ENCODE measurements around the gene CCDC184. TPM values are rescaled to one million over a fixed set of nuclear protein-coding genes. Genes with fewer than 3 reads are reported as not detected.

The CCDC184 gene
- total RNA-seq, 1 donor from 2014 or later, result 0.47 TPM

DNA sequence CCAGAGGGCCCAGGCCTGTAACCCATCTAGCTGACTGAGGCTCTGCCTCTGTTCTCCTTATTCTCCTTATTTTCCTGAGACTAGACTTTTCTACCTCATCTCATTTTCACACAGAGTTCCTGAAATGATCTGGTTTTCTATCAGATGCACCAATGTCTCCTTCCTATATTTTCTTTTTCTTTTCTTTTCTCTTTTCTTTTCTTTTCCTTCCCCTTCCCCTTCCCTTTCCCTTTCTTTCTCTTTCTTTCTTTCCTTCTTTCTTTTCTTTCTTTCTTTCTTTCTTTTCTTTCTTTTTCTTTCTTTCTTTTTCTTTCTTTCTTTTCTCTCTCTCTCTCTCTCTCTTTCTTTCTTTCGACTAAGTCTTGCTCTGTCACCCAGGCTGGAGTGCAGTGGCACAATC is 3.0 kb upstream of the CCDC184 start:
- Mint-ChIP-seq H3K9me3 (ENCODE audit: low read depth) (no peaks in the 10 kb centered on the region), H3K36me3 (ENCODE audit: low read depth) (no peaks in the 10 kb centered on the region), H3K4me1 (ENCODE audit: low read depth) (peaks cover 24% of the 10 kb centered on the region), H3K27ac (ENCODE audit: unreplicated experiment) (no peak overlapping the region), H3K4me3 (ENCODE audit: unreplicated experiment) (no peak overlapping the region), H3K27me3 (ENCODE audit: low read depth) (peaks cover 48% of the 10 kb centered on the region)
- no peak for DNase-seq (ENCODE audit: low spot score)
- TF ChIP-seq, protein P1, sequence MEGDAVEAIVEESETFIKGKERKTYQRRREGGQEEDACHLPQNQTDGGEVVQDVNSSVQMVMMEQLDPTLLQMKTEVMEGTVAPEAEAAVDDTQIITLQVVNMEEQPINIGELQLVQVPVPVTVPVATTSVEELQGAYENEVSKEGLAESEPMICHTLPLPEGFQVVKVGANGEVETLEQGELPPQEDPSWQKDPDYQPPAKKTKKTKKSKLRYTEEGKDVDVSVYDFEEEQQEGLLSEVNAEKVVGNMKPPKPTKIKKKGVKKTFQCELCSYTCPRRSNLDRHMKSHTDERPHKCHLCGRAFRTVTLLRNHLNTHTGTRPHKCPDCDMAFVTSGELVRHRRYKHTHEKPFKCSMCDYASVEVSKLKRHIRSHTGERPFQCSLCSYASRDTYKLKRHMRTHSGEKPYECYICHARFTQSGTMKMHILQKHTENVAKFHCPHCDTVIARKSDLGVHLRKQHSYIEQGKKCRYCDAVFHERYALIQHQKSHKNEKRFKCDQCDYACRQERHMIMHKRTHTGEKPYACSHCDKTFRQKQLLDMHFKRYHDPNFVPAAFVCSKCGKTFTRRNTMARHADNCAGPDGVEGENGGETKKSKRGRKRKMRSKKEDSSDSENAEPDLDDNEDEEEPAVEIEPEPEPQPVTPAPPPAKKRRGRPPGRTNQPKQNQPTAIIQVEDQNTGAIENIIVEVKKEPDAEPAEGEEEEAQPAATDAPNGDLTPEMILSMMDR (IDR thresholded peaks at IDR 0.05), result no peak

DNA sequence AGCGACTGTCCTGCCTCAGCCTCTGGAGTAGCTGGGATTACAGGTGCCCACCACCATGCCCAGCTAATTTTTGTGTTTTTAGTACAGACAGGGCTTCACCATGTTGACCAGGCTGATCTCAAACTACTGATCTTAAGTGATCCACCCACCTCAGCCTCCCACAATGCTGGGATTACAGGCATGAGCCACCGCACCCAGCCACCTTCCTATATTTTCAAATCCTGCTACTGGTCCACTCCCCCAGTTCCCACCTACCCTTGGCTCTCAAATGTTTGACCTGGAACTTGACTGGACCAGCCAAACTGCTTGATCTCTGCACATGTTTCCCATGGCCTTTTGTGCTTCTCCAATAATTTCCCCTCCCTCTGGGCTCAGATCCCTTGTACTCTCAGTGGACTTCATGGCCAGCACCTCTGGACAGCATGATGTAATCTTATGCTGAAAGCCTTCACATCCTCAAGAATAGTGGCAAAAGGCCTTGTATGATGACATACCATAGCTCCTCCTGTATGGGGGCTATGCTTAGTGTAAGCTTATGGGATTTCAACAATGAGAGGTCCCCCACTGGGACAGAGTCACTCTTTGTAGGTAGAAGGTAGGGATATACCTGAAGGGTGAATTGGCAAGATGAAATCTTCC is 2.5 kb upstream of the CCDC184 start:
- Mint-ChIP-seq H3K36me3 (ENCODE audit: low read depth) (no peaks in the 10 kb centered on the region), H3K4me3 (ENCODE audit: unreplicated experiment) (no peak overlapping the region), H3K27ac (ENCODE audit: unreplicated experiment) (no peak overlapping the region), H3K4me1 (ENCODE audit: low read depth) (peaks cover 20% of the 10 kb centered on the region), H3K9me3 (ENCODE audit: low read depth) (no peaks in the 10 kb centered on the region), H3K27me3 (ENCODE audit: low read depth) (peaks cover 53% of the 10 kb centered on the region)
- no peak for DNase-seq (ENCODE audit: low spot score)
- TF ChIP-seq, protein P1 (IDR thresholded peaks at IDR 0.05), result no peak

DNA sequence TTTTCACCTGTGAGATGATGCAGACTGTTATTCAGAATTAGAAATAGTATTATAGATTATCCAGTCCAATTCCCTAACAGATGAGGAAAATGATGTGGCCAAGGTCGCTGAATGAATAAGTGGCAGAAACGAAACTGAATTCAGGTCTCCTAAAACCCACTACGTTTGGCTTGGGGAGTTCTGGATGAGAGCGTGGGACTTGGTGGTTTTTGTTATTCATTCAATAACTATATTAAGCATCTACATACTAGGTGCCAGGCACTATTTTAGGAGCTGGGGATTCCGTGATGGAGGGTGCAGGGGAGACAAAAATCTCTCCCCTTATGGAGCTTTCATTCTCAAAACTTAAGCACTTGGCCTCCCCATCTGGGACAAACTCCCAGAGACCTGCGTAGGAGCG is 813 bp upstream of the CCDC184 start:
- TF ChIP-seq, protein P1 (IDR thresholded peaks at IDR 0.05), result no peak
- peak overlapping the region; percentile 89 for H3K4me3 Mint-ChIP-seq (ENCODE audit: unreplicated experiment)
- DNase-seq (ENCODE audit: low spot score), result no peak
- H3K27ac Mint-ChIP-seq (ENCODE audit: unreplicated experiment), result peak overlapping the region; percentile 76
- H3K9me3 Mint-ChIP-seq (ENCODE audit: low read depth), result no peaks in the 10 kb centered on the region
- no peaks in the 10 kb centered on the region for H3K36me3 Mint-ChIP-seq (ENCODE audit: low read depth)
- H3K4me1 Mint-ChIP-seq (ENCODE audit: low read depth), result peaks cover 17% of the 10 kb centered on the region
- H3K27me3 Mint-ChIP-seq (ENCODE audit: low read depth), result peaks cover 46% of the 10 kb centered on the region

DNA sequence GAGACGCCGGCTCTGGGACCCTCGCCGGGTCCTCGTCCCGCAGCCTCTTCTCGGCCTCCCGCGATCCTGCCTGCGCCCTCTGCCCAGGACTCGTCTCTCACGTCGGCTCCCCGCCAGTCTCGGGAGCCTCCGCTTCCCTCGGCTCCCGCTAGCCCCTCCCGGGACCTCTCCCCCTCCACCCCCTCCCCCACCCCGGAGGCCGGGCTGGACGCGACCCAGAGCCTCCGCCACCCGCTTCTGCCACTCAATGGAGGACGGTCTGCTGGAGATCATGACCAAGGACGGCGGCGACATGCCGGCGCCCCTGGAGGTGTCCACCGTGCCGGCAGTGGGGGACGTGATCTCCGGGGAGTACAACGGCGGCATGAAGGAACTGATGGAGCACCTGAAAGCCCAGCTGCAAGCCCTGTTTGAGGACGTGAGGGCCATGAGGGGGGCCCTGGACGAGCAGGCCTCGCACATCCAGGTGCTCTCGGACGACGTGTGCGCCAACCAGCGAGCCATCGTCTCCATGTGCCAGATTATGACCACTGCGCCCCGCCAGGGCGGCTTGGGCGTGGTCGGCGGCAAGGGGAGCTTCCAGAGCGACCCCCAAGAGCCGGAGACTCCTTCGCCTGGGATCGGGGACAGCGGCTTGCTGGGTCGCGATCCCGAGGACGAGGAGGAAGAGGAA is 568 bp downstream of the CCDC184 start:
- H3K27me3 Mint-ChIP-seq (ENCODE audit: low read depth), result peaks cover 38% of the 10 kb centered on the region
- H3K4me1 Mint-ChIP-seq (ENCODE audit: low read depth), result peaks cover 17% of the 10 kb centered on the region
- no peak for DNase-seq (ENCODE audit: low spot score)
- TF ChIP-seq, protein P1 (IDR thresholded peaks at IDR 0.05), result peak; percentile 25
- no peaks in the 10 kb centered on the region for H3K36me3 Mint-ChIP-seq (ENCODE audit: low read depth)
- no peak overlapping the region for H3K27ac Mint-ChIP-seq (ENCODE audit: unreplicated experiment)
- H3K4me3 Mint-ChIP-seq (ENCODE audit: unreplicated experiment), result peak overlapping the region; percentile 89
- no peaks in the 10 kb centered on the region for H3K9me3 Mint-ChIP-seq (ENCODE audit: low read depth)

DNA sequence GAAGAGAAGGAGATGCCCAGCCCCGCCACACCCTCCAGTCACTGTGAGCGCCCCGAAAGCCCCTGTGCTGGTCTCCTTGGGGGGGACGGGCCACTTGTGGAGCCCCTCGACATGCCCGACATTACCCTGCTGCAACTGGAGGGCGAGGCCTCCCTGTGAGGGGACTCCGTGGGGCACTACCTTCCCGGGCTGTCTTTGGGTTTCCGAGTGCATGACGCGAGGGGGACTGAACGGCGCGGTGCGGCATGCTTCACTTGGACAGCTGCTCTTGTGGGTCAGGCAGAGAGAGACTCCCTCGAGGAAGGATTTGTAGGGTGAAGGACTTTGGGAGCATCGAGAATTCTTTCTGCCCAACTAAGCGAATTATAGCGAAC is 1.1 kb downstream of the CCDC184 start:
- Mint-ChIP-seq H3K9me3 (ENCODE audit: low read depth) (no peaks in the 10 kb centered on the region), H3K4me1 (ENCODE audit: low read depth) (peaks cover 17% of the 10 kb centered on the region), H3K27ac (ENCODE audit: unreplicated experiment) (no peak overlapping the region), H3K27me3 (ENCODE audit: low read depth) (peaks cover 33% of the 10 kb centered on the region), H3K4me3 (ENCODE audit: unreplicated experiment) (peak overlapping the region; percentile 89), H3K36me3 (ENCODE audit: low read depth) (no peaks in the 10 kb centered on the region)
- TF ChIP-seq, protein P1 (IDR thresholded peaks at IDR 0.05), result no peak
- no peak for DNase-seq (ENCODE audit: low spot score)
